LHCN-M2 (cell line): ENCODE measurements around the gene XXYLT1. TPM values are rescaled to one million over a fixed set of nuclear protein-coding genes. Genes with fewer than 3 reads are reported as not detected.

ENCODE experiments used
- DNase-seq: peaks from one replicate; pipeline ENCODE4 v3.0.0-alpha.2; 2012; ENCODE audit warnings: low read depth
- total RNA-seq: library from RNA; depleted of rRNA; stranded (reverse); fragments of >200 nt; gene quantifications from 2 replicates; pipeline ENCODE4 v1.2.3, GENCODE V29; 2014

XXYLT1 gene
- total RNA-seq, 1 experiment from 2014 or later, result 19.2 TPM

GRCh38 chr3:195185583-195185982 is 85.4 kb downstream of the XXYLT1 start:
- no peak for DNase-seq

GRCh38 chr3:195184716-195185421 is 86.1 kb downstream of the XXYLT1 start:
- no peak for DNase-seq

- no peak for DNase-seq
Measured at GRCh38 chr3:195183071-195183776, 87.7 kb downstream of the XXYLT1 start.

- DNase-seq, result peak; percentile 36
Measured at GRCh38 chr3:195182470-195182795, 88.5 kb downstream of the XXYLT1 start.

GRCh38 chr3:195181741-195182469 is 89.1 kb downstream of the XXYLT1 start:
- DNase-seq, result no peak

- DNase-seq, result no peak
Measured at GRCh38 chr3:195181113-195181498, 89.9 kb downstream of the XXYLT1 start.

- DNase-seq, result no peak
Measured at GRCh38 chr3:195180490-195181112, 90.4 kb downstream of the XXYLT1 start.

- no peak for DNase-seq
Measured at GRCh38 chr3:195179776-195180489, 91.0 kb downstream of the XXYLT1 start.

- no peak for DNase-seq
Measured at GRCh38 chr3:195178124-195178910, 92.6 kb downstream of the XXYLT1 start.

- DNase-seq, result no peak
Measured at GRCh38 chr3:195177422-195178123, 93.4 kb downstream of the XXYLT1 start.

GRCh38 chr3:195176776-195177175 is 94.2 kb downstream of the XXYLT1 start:
- no peak for DNase-seq

- DNase-seq, result no peak
Measured at GRCh38 chr3:195175476-195176337, 95.3 kb downstream of the XXYLT1 start.

- DNase-seq, result no peak
Measured at GRCh38 chr3:195175076-195175475, 95.9 kb downstream of the XXYLT1 start.

GRCh38 chr3:195173657-195174056 is 97.3 kb downstream of the XXYLT1 start:
- DNase-seq, result no peak

- no peak for DNase-seq
Measured at GRCh38 chr3:195172896-195173295, 98.1 kb downstream of the XXYLT1 start.

GRCh38 chr3:195172039-195172684 is 98.8 kb downstream of the XXYLT1 start:
- no peak for DNase-seq

GRCh38 chr3:195171093-195171873 is 99.7 kb downstream of the XXYLT1 start:
- no peak for DNase-seq

GRCh38 chr3:195170496-195170895 is 100.5 kb downstream of the XXYLT1 start:
- no peak for DNase-seq
